OCI-LY7 (cell line): ENCODE results near the gene PARD6G. TPM values are rescaled to one million over a fixed set of nuclear protein-coding genes. Genes with fewer than 3 reads are reported as not detected.

Experiments used
- BruUV-seq: library from RNA; stranded (reverse); fragments of 400-500 nt; replicated peaks from 2 replicates; lab custom pipeline; 2021; lab: Mats Ljungman, UMichigan
- CTCF ChIA-PET: fragments of 300-600 bp; sonication (Branson Sonifier 250); formaldehyde crosslinking; loops from one replicate; lab custom pipeline; 2022; ENCODE audit warnings: antibody characterized with exemption; ENCODE audit not compliant: unreplicated experiment; lab: Charles Lee
- POLR2A ChIA-PET: fragments of 300-600 bp; sonication (Branson Sonifier 250); formaldehyde crosslinking; loops from one replicate; lab custom pipeline; 2022; ENCODE audit warnings: antibody characterized with exemption; lab: Charles Lee
- DNase-seq: peaks from one replicate; pipeline ENCODE4 v3.0.0-alpha.2; 2015; ENCODE audit warnings: low spot score
- H2AFZ ChIP-seq: fragments of 200-600 bp; sonication (generic), shearing (Covaris generic); 2 replicates; pipeline ENCODE4 v1.6.1; 2014; ENCODE audit warnings: mild to moderate bottlenecking, antibody characterized with exemption, low read length, moderate library complexity
- H3K27ac ChIP-seq: fragments of 200-600 bp; sonication (generic); 2 replicates; pipeline ENCODE4 v1.5.1; 2014; ENCODE audit warnings: mixed run types, low read depth, mild to moderate bottlenecking, moderate library complexity, low read length, inconsistent platforms; ENCODE audit not compliant: poor library complexity, severe bottlenecking
- H3K36me3 ChIP-seq: fragments of 200-600 bp; sonication (generic); 2 replicates; pipeline ENCODE4 v1.6.1; 2014; ENCODE audit warnings: mild to moderate bottlenecking, antibody characterized with exemption, low read length, moderate library complexity, mixed read lengths; ENCODE audit not compliant: insufficient read depth
- H3K4me1 ChIP-seq: fragments of 200-600 bp; sonication (generic); 2 replicates; pipeline ENCODE4 v1.5.1; 2014; ENCODE audit warnings: mild to moderate bottlenecking, low read length; ENCODE audit not compliant: insufficient read depth, poor library complexity, severe bottlenecking
- H3K4me2 ChIP-seq: fragments of 200-600 bp; sonication (generic); 2 replicates; pipeline ENCODE4 v1.6.1; 2014; ENCODE audit warnings: mild to moderate bottlenecking, low read length
- H3K4me3 ChIP-seq: fragments of 200-600 bp; sonication (generic); 2 replicates; pipeline ENCODE4 v1.5.1; 2014; ENCODE audit warnings: mild to moderate bottlenecking, low read depth, low read length; ENCODE audit not compliant: poor library complexity, severe bottlenecking
- H3K79me2 ChIP-seq: fragments of 200-600 bp; sonication (generic); 2 replicates; pipeline ENCODE4 v1.6.1; 2016; ENCODE audit warnings: low read depth, mild to moderate bottlenecking, low read length, moderate library complexity, mixed read lengths; ENCODE audit not compliant: insufficient read depth
- H3K9me2 ChIP-seq: fragments of 200-600 bp; sonication (generic); 2 replicates; pipeline ENCODE4 v1.6.1; 2016; ENCODE audit warnings: mild to moderate bottlenecking, low read length, mixed read lengths; ENCODE audit not compliant: insufficient read depth
- H3K9me3 ChIP-seq: fragments of 200-600 bp; sonication (generic); 2 replicates; pipeline ENCODE4 v1.6.1; 2014; ENCODE audit warnings: mild to moderate bottlenecking, mixed run types, low read length, mixed read lengths
- H4K20me1 ChIP-seq: fragments of 200-600 bp; sonication (generic); 2 replicates; pipeline ENCODE4 v1.6.1; 2014; ENCODE audit warnings: mild to moderate bottlenecking, antibody characterized with exemption, low read length, moderate library complexity, mixed read lengths; ENCODE audit not compliant: insufficient read depth
- CTCF ChIP-seq: fragments of 200-600 bp; sonication (generic); conservative IDR thresholded peaks from 2 replicates; pipeline ENCODE4 v1.5.1; 2014; ENCODE audit warnings: mild to moderate bottlenecking, antibody characterized with exemption, low read length, moderate library complexity, mixed read lengths
- EZH2phosphoT487 ChIP-seq: fragments of 200-600 bp; sonication (generic); IDR thresholded peaks from 2 replicates; pipeline ENCODE4 v1.6.1; 2018; ENCODE audit warnings: low read depth, borderline replicate concordance, mild to moderate bottlenecking, mixed run types, antibody characterized with exemption, low read length, moderate library complexity, mixed read lengths
- intact Hi-C: fragments of 100-400 bp; cut with micrococcal nuclease; formaldehyde crosslinking; loops from one replicate; pipeline ENCODE4 v1.10.0; 2022; ENCODE audit not compliant: unreplicated experiment
- total RNA-seq, 2 experiments: library from RNA; depleted of rRNA in 1 of 2; stranded (reverse); fragments of >200 nt in 1 of 2; shearing (Covaris generic) in 1 of 2; gene quantifications; 2 replicates each; pipeline ENCODE4 v1.2.3, GENCODE V29; 2014 to 2022

Gene PARD6G
- total RNA-seq, 2 experiments from 2014 or later = 0.03 TPM; not detected in 1

DNA sequence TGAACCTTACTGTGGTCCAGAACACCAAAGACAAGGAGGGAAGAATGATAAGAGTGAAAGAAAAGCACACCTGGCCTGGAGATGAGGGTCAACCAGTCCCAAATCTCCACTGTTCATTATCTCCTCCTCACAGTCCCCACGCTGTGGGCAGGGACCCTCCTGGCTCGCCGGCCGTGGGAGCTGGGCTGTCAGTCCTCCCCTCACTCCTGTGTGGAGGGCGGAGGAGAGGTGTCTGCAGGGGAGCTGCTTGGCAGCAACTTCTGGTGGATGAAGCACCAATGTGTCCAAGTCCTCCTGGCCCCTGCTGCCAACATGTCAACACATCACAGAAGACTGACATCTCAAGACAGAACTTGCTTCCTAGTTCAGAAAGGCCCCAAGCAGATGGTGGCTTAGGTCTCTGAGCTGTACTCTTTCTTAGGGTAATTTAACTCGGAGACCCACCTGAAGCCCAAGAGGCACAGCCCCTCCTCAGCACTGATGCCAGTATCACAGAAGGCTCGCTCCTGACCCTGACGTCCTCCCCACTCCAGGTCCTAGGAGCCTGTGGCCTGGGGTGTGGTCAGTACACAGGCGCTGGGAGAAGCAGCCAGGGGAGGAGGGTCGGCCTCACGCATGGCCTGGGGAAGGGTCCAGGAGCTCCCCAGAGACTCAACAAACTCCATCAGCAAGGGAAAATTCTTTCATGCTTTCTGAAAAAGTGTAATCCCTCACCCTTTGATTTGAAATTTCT, 54.5 kb downstream of the PARD6G start:
- TF ChIP-seq CTCF (no peak), EZH2phosphoT487 (no peak)
- no TSS peak for BruUV-seq
- CTCF ChIA-PET = no interaction called here
- no peaks in the 10 kb centered on the region for H3K9me3 ChIP-seq
- intact Hi-C loops = no loop called here
- no peaks in the 10 kb centered on the region for H3K4me1 ChIP-seq
- H3K27ac ChIP-seq = no peak overlapping the region
- H3K36me3 ChIP-seq = no peaks in the 10 kb centered on the region
- H4K20me1 ChIP-seq = no peaks in the 10 kb centered on the region
- H3K79me2 ChIP-seq = no peaks in the 10 kb centered on the region
- H3K9me2 ChIP-seq = no peaks in the 10 kb centered on the region
- H3K4me3 ChIP-seq = no peak overlapping the region
- H3K4me2 ChIP-seq = no peak overlapping the region
- DNase-seq = no peak
- POLR2A ChIA-PET = no interaction called here
- H2AFZ ChIP-seq = no peak overlapping the region

GRCh38 chr18:80191907-80192652, 55.2 kb downstream of the PARD6G start:
- H2AFZ ChIP-seq = no peak overlapping the region
- no peaks in the 10 kb centered on the region for H4K20me1 ChIP-seq
- H3K4me2 ChIP-seq = no peak overlapping the region
- no peak for DNase-seq
- ChIA-PET POLR2A (no interaction called here), CTCF (no interaction called here)
- H3K9me3 ChIP-seq = no peaks in the 10 kb centered on the region
- H3K9me2 ChIP-seq = no peaks in the 10 kb centered on the region
- BruUV-seq = no TSS peak
- intact Hi-C loops = no loop called here
- H3K36me3 ChIP-seq = no peaks in the 10 kb centered on the region
- H3K4me3 ChIP-seq = no peak overlapping the region
- TF ChIP-seq EZH2phosphoT487 = no peak
- no peak for TF ChIP-seq CTCF
- H3K27ac ChIP-seq = no peak overlapping the region
- H3K79me2 ChIP-seq = no peaks in the 10 kb centered on the region
- no peaks in the 10 kb centered on the region for H3K4me1 ChIP-seq

- CTCF ChIA-PET = no interaction called here
Measured at GRCh38 chr18:80191264-80191663, 56.0 kb downstream of the PARD6G start.

More at GRCh38 chr18:80191264-80191663, 56.0 kb downstream of the PARD6G start:
- Histone ChIP-seq H3K4me2 (no peak overlapping the region), H4K20me1 (no peaks in the 10 kb centered on the region), H3K79me2 (no peaks in the 10 kb centered on the region), H3K27ac (no peak overlapping the region), H3K4me3 (no peak overlapping the region), H2AFZ (no peak overlapping the region), H3K9me2 (no peaks in the 10 kb centered on the region), H3K4me1 (no peaks in the 10 kb centered on the region), H3K36me3 (no peaks in the 10 kb centered on the region), H3K9me3 (no peaks in the 10 kb centered on the region)
- no peak for DNase-seq
- intact Hi-C loops = no loop called here
- no peak for TF ChIP-seq CTCF
- no TSS peak for BruUV-seq
- POLR2A ChIA-PET = no interaction called here
